Stimulated activated CD8-positive, alpha-beta memory T cell treated with anti-CD3 and anti-CD28 coated beads, Interleukin-12 subunit alpha, Interleukin-12 subunit beta, amount 100 ng/mL, for 24 hours (primary cell): ENCODE measurements around the gene WBP1L.
A peak's percentile ranks its signal among the peaks of the same experiment; 100 is the strongest.
"Not testable (repeated sequence)": the region's sequence is repeated elsewhere in the genome, so short reads cannot be mapped to it uniquely, and the experiment has no call there.

Source experiments
- DNase-seq: peaks from one replicate; pipeline ENCODE4 v3.0.0-alpha.2; 2020; ENCODE audit errors: extremely low read depth

Gene WBP1L

DNA sequence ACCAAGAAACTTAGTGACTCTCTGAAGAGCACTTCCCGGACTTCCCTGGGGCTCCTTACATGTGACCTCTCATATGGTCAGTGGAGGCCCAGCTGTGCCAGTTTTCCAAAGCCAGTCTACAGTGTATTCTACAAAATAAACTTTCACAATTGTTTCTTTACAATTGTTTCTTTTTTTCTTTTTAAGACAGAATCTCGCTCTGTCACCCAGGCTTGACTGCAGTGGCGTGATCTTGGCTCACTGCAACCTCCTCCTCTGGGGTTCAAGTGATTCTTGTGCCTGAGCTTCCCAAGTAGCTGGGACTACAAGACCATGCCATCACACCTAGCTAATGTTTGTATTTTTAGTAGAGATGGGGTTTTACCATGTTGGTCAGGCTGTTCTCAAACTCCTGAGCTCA is 67.6 kb downstream of the WBP1L start:
- DNase-seq, result no peak

DNA sequence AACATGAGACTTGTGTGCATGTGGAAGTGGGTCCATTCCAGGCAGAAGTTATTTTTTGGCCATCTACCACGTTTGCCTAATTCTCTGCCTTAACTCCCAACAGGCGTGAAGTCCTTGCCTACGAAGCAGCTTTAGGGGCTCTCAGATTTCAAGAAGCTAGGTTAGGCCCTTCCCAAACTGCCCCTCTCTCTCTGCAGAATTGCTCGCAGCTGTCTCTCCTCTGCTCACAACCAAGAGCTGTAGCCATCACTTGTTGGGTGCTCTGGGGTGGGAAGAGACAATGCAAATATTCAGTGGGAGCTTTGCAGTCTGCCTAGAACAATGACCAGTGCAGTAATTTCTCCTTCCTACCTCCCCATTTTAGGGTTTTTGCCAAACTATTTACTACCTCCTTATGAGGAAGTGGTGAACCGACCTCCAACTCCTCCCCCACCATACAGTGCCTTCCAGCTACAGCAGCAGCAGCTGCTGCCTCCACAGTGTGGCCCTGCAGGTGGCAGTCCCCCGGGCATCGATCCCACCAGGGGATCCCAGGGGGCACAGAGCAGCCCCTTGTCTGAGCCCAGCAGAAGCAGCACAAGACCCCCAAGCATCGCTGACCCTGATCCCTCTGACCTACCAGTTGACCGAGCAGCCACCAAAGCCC is 68.6 kb downstream of the WBP1L start:
- no peak for DNase-seq

DNA sequence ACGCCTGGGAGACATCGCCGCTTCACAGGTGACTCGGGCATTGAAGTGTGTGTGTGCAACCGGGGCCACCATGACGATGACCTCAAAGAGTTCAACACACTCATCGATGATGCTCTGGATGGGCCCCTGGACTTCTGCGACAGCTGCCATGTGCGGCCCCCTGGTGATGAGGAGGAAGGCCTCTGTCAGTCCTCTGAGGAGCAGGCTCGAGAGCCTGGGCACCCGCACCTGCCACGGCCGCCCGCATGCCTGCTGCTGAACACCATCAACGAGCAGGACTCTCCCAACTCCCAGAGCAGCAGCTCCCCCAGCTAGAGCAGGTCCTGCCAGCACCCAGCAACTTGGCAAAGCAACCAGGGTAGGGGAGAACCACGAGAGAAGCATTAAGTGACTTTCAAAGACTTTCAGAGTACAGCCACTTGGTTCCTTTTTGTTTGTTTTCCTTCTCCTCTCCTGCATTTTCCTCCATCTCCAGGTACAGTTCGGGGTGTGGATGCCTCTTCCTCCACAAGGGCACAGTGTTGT is 69.3 kb downstream of the WBP1L start:
- DNase-seq, result no peak

DNA sequence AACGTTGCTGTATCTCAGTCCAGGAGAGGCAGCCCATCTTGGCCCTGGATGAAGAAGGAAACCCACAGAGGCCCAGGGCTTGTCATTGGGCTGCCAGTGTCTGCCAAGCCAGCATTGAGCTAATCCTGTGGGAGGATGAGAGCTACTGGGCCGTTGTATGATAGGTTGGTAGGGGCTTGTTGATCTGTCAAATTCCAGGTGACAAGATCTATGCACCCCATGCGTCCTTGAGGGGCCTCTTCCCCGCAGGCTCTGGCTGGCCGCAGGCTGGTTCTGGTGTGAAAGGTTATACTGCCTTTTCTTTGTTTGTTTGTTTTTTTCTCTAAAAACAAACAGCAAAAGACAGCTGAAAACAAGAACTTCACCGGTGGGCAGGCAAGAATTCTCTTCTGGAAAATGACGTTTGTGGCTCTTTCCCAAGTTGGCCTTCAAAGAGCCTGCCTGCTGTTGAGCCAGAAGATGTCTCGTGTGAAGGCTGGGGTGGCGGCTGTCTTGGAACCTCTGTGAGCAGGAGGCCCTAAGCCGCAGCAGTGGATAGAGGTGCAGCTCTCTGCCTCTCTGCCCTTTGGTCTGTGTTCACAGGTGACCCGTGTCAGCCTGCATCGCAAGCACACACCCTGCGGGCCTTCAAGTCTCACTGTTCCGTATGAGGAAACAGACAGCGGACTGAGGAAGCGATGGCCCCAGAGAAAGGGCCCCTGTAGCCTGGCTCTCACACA is 70.1 kb downstream of the WBP1L start:
- no peak for DNase-seq

DNA sequence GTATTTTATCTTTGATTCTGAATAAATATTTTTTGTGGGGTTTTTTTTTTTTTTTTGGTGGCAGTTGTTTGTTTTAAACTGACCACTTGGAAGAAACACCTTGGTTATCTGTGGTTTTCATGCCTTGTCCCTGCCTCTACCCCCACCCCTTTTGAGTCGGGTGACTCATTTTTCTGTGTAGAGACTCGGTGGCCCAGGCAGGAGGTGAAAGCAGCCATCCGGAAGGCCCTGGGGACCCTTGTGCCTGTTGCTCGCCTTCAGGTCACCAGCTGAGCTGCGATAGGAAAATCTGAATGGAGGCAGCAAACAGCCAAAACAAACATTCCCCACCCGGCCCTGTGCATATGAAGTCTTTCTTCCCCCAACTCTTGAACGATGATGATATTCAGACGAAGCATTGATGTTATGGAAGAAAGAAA is 70.7 kb downstream of the WBP1L start:
- DNase-seq, result no peak

DNA sequence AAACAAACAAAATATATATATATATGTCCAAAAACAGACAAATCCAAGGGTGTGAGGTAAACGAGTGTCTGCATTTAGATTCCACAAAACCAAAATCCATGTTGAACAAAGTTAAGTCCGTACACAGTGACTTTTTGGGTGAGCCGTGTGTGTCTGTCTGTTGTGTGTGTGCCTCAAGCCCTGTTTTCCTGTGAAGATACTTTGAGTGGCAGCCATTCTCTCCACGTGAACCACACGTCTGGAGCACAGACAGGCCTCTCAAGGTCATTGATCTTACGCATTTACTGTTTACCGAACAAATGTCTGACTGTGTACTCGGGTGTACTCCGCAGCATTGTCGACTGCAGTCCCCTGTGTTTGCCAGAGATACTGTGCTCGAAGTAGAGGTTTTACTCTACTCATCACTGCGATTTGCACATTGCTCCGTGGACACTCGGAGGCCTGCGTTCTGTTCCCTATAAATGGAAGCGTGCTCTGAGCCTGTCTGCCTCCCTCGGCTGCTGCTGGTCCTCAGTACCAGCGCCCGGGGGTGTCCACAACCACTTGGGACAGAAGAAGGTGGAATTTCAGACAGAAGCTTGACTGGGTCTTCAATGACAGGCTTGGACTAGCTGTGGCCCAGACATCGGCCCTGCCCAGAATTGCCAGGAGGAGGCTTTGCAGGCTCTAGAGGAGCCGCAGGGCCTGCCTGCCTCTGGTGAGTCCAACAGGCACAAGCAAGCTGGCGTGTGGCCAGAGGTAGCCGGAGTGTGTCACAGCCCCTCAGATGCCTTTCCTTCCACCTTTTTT is 71.3 kb downstream of the WBP1L start:
- DNase-seq, result no peak

DNA sequence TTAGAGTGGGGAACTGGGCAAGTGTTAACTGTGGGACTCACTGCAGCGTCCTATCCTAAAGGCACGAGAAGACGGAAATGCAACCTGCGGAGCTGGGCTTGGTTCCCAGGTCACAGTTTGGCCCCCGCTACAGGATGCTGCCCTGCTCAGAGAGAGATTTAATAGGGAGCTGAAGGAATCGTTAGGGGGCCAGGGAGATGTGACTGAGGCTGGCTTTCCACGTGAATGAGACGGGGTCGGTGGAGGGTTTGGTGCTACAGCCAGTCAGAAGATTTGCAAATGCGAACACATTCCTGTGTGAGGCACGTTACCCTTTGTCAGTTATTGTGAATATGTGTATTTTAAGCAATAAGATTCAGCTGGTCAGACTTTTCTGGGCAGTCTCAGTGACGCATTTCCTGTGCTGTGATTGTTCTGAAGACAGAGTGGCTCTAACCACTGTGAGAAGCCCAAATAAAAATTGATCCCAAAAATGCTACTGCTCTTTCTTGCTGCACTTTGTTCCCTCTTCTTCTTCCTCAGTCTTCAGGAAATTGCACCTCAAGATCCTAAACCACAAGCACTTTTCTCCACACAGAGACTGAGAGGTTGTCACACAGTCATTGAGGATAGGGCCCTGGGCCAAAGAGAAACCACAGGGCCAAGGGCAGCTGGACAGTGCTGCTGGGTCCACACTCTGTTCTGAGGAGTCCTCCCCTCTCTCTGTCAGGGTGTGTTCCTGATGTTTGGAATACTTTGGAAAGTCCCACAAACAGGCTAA is 72.2 kb downstream of the WBP1L start:
- DNase-seq, result no peak

DNA sequence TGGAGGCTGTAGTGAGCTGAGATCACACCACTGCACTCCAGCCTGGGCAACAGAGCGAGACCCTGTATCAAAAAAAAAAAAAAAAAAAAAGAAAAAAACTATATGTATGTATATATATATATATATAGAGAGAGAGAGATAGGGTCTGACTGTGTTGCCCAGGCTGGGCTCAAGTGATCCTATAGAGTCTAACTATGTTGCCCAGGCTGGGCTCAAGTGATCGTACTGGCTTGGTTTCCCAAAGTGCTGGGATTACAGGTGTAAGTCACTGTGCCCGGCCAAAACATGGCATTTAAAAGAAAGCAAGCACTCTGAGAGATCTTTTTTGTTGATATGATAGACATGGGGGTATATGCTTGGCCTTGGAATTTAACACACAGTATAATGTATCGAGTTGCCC is 73.4 kb downstream of the WBP1L start:
- no peak for DNase-seq

DNA sequence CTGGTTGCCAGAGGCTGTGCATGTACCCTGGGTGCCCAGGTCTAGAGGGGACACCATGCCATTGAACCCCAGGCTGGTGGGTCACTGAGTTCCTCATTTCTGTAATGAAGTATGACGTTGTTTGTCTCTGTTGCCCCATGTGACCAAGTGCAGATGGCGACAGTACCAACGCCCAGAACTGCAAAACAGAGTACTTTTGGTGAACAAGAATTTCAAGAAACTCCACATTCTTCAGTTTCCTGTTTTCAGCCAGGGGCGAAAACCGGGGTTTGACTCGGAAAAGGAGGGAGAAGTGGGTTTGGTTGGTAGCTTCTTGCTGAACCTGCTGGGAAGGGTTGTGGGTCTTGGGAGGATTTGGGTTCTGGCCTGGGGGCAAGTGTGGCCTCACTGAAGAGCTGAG is 75.3 kb downstream of the WBP1L start:
- no peak for DNase-seq

DNA sequence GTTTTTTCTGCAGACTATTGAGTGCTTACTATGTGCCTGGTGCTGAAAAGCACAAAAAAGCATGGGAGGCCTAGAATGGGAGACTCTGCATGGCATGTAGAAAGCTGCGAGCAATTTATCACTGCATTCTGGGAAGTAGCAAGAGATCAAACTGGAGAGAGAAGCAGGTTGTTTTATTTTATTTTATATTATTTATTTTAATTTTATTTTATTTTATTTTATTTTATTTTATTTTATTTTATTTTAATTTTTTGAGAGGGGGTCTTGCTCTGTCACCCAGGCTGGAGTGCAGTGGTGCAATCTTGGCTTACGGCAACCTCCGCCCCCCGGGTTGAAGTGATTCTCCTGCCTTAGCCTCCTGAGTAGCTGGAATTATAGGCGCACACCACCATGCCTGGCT is 76.3 kb downstream of the WBP1L start:
- not testable (repeated sequence) for DNase-seq

DNA sequence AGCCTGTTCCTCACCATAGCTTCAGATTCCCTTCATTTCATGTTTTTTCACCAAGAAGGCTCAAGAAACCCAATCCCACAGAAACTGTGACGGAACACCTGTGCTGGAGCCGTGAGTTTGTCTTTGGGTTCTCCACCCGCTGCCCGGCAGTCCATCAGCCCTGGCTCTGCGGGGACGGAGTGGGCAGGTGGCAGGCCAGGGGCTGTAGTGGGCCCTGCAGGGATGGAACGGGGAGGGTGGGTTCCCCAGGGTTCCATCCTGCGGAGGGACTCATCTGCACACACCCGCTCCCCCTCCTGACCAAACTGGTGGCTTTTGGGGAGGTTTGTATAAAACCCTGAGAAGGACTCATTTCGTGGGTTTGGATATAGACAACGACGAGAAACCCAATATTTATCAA is 78.5 kb downstream of the WBP1L start:
- no peak for DNase-seq

DNA sequence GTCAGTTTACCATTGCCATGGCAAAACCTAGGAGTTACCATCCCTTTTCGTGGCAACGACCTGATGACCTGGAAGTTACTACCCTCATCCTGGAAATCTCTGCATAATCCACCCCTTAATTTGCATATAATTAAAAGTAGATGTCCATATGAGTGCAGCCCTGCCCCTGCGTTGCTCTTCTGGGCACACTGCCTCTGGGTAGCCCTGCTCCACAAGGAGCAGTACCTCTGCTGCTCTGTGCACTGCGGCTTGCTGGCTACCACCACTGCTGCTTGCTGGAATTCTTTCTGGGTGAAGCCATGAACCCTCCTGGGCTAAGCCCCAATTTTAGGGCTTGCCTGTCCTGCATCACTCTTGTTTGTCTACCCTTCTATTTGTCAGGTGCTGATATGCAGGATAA is 80.9 kb downstream of the WBP1L start:
- no peak for DNase-seq

DNA sequence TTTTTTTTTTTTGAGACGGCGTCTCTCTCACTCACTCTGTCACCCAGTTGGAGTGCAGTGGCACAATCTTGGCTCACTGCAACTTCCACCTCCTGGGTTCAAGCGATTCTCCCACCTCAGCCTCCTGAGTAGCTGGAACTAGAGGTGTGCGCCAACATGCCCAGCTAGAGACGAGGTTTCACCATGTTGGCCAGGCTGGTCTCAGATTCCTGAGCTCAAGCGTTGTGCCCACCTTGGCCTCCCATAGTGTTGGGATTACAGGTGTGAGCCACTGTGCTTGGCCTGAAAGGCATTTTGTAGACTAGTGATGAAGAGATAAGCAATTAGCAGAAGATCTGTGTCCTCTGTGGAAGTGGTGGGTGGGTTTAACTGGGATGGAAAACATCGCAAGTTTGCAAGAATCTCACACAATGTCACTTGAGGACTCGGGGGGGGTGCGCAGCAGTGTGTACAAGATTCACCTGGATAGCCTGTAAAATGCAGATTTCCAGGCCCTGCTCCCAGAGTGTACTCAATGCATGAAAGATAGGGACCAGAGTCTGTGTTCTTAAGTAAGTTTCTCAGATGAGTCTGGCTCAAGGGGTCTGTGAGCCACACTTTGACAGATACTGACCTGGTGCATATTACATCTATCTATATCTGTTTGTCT is 82.5 kb downstream of the WBP1L start:
- DNase-seq, result no peak

DNA sequence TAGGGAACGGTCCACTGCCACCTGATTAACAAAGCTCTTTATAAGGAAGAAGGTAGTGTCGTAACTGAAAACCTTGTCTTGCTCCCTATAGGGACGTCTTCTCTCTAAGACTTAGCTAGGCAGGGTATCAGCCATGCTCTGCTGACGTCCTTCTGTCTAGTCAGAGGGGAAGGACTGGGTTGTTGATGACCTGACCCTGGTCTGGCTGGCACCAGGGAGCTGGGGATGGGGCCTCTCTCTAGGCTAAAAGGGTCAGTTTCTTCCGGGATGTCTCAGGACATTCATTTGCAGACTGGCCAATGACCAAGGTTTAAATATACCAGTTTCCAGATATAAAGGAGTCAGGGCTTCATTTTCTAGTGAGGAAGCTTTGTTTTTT is 83.8 kb downstream of the WBP1L start:
- no peak for DNase-seq

DNA sequence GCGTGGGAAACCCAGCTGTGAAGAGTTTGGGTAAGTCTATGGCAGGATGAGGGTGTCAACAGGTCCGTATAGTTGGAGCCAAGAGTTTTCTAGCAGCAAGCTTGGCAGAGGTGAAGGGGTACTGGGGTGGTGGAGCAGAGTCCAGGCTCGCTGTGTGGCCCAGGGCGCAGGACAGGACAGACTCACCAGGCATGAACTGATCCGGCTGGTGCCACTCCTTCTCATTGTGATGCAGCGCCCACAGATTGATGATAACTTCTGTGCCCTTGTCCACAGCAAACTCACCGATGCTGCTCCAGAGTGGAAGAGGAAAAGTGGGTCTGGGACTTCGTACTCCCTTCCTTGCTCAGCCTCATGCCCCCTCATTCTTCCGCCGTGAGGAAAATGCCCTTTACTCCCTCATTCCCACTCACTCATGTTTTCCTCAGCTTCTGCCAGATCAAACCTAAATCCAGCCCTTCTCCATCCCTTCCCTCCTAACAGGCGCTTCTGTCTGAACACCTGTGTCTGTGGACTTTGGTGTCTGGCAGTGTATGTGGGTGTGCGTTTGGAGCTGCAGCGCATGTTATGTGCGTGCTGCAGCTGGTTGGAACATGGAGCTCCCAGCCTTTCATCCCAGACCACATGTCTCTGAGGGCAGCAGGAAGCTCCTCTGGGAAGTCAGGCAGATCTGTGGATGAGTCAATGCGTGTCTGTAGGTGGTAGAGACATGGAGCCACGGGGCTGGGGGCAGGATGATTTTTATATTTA is 87.7 kb downstream of the WBP1L start:
- DNase-seq, result no peak

DNA sequence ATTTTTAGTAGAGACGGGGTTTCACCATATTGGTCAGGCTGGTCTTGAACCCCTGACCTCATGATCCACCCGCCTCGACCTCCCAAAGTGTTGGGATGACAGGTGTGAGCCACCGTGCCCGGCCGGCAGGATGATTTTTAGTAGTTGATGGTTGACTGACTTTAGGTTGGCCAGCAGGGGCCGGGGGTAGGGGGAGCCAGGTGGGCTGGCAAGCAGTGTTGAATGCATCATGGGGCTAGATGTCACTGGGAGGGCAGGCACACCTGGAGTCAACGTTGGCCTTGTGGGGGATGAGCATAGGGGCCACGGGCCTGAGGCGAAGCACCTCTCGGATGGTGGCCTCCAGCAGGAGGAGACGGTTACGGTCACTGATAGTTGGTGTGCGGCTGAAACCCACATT is 88.5 kb downstream of the WBP1L start:
- DNase-seq, result no peak

DNA sequence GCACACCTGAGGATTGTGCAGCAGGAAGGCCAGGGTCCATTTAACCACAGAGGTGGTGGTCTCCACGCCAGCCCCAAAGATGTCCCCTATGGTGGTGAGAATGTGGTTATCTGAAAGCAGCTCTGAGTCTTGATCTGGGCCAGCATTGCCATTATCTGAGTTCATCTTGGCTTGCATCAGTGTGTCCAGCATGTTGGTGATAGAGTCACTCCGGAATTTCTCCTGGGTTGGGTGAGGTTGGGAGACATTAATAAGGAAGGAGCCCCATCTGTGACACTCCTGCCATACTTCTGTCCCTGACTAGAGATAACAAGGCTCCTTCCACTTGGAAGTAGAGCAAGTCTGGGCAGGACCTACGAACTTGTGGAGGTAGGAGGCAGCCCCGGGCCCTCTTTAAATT is 89.2 kb downstream of the WBP1L start:
- no peak for DNase-seq

DNA sequence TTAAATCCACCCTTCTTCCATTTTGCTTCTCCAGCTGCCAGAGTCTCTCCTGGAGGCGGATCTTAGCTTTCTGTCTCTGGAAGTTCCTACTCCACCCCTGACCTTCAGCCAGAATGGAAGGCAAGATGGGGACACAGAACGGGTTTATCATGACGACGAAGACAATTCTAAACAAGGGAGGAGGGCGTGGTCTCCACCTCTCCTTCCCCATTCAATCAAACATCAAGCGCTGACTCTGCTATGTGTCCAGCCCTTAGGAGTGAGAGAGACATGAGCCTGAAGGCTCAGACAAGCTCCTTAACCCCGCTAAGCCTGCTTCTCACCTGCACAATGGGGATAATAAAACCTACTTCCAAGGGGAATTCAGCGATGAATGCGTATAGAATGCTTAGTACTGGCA is 90.4 kb downstream of the WBP1L start:
- DNase-seq, result no peak

DNA sequence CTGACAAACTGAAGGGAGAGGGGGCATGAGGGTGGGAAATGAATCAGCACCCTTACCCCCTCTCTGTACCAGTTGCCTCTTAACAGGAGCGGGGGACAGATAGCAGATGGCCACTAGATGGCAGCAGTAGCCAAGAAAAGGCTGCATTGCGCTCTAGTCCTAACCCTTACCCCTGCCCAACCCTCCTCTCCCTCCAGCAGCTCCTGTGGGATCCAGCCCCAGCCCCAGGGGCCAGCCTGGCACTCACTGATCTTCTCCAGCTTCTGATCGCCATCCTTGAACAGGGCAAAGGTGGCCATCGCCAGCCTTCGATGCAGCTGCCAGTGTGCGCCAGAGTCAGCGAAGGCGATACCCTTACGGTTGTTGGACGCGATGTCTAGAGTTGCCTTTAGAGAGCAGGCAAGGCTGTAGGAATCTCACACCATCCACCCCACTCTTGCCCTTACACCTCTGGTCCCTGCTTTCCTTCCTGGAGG is 91.3 kb downstream of the WBP1L start:
- DNase-seq, result peak; percentile 28

DNA sequence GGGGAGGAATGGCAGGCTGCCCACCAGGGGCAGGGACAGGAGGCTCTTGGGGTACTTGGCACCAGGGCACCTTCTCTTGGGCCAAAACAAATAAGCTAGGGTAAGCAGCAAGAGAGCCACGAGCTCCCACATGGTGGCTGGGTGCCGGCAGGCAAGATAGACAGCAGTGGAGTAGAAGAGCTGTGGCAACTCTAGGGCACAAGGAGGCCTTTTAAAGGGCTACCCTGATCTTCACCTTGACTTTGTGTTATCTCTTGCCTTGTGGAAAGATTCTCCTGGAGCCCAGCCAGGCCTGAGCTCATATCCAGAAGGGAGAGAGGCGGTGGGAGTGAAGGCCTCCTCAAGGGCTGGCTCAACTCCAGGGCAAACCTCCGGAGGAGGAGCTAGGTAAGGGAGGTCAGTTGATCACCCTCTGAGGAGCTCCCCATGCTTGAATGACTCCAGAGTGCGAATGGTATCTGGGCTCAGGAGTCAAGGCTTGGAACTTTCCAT is 93.5 kb downstream of the WBP1L start, which contains the start of gene CYP17A1:
CYP17A1 (minus strand) TSS at position 184 of the 492 bp plus-strand sequence; CDS start at position 132, 52 bp downstream.
- DNase-seq, result no peak
